Measurements from ENCODE around the gene RER1. TPM values are rescaled to one million over a fixed set of nuclear protein-coding genes. Genes with fewer than 3 reads are reported as not detected.

Gene RER1
- 141 and 146 TPM in 2 replicates for total RNA-seq

DNA sequence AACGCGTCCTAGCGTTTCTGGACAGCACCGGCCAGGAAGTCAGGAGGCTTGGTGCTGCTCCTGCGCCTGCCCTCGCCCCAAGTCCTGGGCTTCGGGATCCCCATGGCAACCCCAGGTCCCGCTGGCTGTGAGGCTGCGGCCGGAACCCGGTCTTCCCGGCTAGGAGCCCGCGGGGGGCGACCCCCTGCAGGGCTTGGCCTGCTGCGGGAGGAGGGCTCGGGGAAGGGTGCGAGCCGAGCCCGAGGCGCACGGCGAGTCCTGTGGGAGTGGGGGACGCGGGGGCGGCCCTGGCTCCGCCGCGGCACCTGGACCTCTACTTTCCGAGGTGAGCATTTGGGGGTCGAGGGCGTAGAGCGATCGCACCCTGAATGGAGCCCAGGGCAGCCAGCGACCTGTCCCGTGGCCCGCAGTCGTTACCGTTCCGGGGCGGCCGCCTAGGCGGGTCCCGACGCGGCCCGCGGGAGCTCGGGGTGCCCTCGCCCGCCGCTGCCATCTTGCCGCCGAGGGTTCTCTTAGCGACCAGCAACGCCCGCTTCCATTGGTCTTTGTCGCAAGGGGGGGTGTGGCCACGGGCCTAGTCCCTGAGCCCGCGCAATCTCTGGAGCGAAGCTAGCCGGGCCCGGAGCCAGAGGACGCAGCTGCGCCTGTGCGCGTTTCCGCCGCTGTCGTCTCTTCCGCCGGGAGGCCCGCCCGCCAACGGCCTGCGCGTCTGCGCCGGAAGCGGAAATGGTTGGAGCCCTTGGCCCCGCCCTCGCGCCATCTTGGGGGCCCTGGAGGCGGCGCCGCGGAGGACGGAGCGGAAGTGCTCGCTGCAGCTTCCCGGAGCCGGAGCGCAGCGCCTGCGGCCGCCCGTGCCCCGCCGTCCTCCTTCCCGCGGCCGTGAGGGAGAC lies at the start of gene RER1, which contains the start of gene MORN1:
Gene RER1 (plus strand): TSS at position 801 of the 890 bp plus-strand sequence. CDS start 3,950 bp downstream, outside the sequence.
Gene MORN1 (minus strand): TSS at position 514 of the 890 bp plus-strand sequence. CDS start 21 bp downstream, at position 493.
- intact Hi-C loops (cut with micrococcal nuclease), result loop anchor here (1.0 to 5.0 kb wide), 5 partner anchors 21 to 195 kb away; partner anchors contain the start of genes PANK4, PEX10 and PRXL2B

- intact Hi-C loops (cut with micrococcal nuclease), result no loop called here
These were observed 49.1 kb upstream of the RER1 start for GRCh38 chr1:2342384-2343022.

GRCh38 chr1:2343023-2343935 lies 48.4 kb upstream of the RER1 start:
- intact Hi-C loops (cut with micrococcal nuclease), result no loop called here

- intact Hi-C loops (cut with micrococcal nuclease), result no loop called here
These were observed 47.4 kb upstream of the RER1 start for GRCh38 chr1:2344121-2344681.

DNA sequence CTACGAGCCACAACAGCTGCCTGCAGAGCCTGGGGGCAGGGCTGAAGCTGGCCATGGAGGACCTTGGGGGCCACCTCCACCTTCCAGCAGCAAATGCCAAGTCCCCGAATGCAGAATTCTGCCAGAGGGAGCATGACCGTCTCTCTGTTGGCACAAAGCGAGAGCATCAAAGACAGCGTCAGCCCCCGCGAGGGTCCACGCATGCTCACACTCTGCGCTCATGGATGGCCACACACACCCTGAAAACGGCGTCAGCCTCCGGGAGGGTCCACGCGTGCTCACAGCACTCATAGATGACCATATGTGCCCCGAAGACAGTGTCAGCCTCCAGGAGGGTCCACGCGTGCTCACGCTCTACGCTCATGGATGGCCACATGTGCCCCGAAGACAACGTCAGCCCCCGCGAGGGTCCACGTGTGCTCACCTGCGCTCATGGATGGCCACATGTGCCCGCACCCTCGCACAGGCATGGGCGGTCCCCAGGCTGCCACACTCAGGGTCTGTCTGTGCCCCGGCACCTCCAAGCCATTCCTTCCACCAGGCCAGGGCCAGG lies 46.8 kb upstream of the RER1 start:
- intact Hi-C loops (cut with micrococcal nuclease), result no loop called here

GRCh38 chr1:2345297-2346075 lies 46.2 kb upstream of the RER1 start:
- intact Hi-C loops (cut with micrococcal nuclease), result no loop called here

- intact Hi-C loops (cut with micrococcal nuclease), result no loop called here
These were observed 44.8 kb upstream of the RER1 start for GRCh38 chr1:2346691-2347408.

DNA sequence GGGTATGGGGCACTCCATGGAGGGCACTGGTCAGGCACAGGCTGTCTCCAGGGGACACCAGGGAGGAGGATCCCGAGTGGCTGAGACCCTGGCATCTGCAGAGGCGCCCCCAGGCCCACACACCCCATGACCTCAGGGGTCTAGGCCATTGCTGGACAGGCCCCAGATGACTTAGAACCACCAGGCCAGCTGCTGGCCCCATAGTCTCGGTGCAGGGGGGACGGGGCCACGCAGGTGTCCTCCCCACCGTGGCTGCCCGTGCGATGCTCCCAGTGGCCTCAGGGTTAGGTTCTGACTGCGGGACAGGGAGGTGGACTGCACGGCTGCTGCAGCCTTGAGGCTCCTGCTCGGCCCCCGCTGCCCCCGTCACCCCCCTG lies 44.2 kb upstream of the RER1 start:
- intact Hi-C loops (cut with micrococcal nuclease), result no loop called here

- intact Hi-C loops (cut with micrococcal nuclease), result no loop called here
These were observed 43.7 kb upstream of the RER1 start for GRCh38 chr1:2347896-2348295.

DNA sequence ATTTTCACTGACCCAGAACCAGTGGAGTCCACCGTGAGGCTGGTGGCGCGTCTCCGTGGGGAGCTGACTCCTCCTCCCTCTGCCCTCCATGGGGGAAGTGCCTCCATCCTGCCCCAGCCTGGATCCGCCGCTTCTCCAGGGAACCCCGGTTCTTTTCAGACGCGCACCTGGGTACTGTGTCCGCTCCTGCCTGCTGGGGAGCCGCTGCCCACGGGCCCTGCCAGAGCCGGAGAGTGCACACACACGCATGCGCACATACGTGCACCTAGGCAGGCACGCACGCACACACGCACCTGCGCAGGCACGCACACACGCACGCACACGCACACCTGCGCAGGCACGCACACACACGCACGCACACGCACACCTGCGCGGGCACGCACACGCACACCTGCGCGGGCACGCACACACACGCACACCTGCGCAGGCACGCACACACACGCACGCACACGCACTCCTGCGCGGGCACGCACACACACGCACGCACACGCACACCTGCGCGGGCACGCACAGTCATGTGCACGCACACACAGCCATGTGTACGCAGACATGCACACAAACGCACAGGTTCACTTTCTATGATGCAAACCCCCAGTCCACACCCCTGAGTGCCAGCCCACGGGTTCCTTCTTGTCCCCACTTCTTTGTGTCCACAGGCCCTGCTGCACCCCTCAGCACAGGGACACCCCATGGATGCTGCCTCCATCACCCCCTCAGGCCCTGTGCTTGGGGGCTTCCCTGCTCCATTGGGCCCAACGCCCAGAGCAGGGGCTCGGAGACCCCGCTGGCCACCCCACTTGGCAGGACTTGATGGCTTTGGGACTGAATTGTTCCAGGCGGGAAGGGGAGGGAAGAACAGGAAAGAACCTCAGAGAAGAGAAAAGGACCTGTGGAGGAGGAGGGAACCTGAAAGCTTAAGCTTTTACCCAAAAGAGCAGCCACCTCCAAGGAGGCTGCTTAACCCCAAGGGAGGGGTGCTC lies 43.0 kb upstream of the RER1 start:
- intact Hi-C loops (cut with micrococcal nuclease), result no loop called here

DNA sequence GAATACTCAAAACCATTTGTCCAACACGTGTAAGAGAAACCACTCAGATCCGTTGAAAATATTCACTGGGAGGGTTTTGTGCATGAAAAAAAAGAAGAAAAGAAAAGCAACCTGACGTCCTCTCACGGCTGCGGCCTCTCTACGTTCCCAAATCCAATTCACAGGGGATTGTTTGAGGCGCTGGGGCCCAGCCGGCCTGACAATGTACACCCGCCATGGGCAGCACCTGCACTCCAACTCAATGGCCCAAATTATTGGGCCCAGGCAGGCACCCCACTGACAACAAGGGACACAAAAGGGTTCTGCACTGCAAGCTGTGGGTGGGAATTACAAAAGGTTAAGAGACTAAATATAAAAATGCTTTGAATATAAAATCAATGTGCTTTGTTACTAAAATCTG lies 41.8 kb upstream of the RER1 start:
- intact Hi-C loops (cut with micrococcal nuclease), result no loop called here

- intact Hi-C loops (cut with micrococcal nuclease), result no loop called here
These were observed 41.1 kb upstream of the RER1 start for GRCh38 chr1:2350501-2350900.

GRCh38 chr1:2350911-2351655 lies 40.6 kb upstream of the RER1 start:
- intact Hi-C loops (cut with micrococcal nuclease), result no loop called here

- intact Hi-C loops (cut with micrococcal nuclease), result no loop called here
These were observed 39.9 kb upstream of the RER1 start for GRCh38 chr1:2351723-2352122.

- intact Hi-C loops (cut with micrococcal nuclease), result no loop called here
These were observed 39.2 kb upstream of the RER1 start for GRCh38 chr1:2352341-2352896.

- intact Hi-C loops (cut with micrococcal nuclease), result no loop called here
These were observed 38.6 kb upstream of the RER1 start for GRCh38 chr1:2352897-2353550.
